ENCODE measurements around the gene LPXN. TPM values are rescaled to one million over a fixed set of nuclear protein-coding genes. Genes with fewer than 3 reads are reported as not detected.

LPXN gene
- total RNA-seq, 3 donors from 2014 or later = 9.2 to 21.9 (median 18.3) TPM

- TF ChIP-seq POLR2A (IDR thresholded peaks at IDR 0.05) (no peak), POLR2AphosphoS5 (IDR thresholded peaks at IDR 0.05) (no peak), CTCF (IDR thresholded peaks at IDR 0.05) (no peak)
- H3K4me3 ChIP-seq = no peak overlapping the region
Observed at GRCh38 chr11:58508814-58509213, 66.8 kb downstream of the LPXN start.

GRCh38 chr11:58508005-58508404 lies 67.7 kb downstream of the LPXN start, which contains the start of gene OR5B21:
Gene OR5B21, minus strand, starts transcription at chr11:58508105. Its CDS starts 0 bp downstream, at chr11:58508105.
- Histone ChIP-seq H3K27me3 (no peaks in the 10 kb centered on the region), H3K4me1 (no peaks in the 10 kb centered on the region), H3K4me3 (no peak within 1 kb of the TSS), H3K27ac (no peak within 1 kb of the TSS), H3K9me3 (no peaks in the 10 kb centered on the region), H3K36me3 (no peaks in the 10 kb centered on the region)
- no peak for DNase-seq (ENCODE audit: low spot score in 2 of 2)
- no peak for TF ChIP-seq POLR2AphosphoS5 (IDR thresholded peaks at IDR 0.05)
- no peak for TF ChIP-seq CTCF (IDR thresholded peaks at IDR 0.05)
- no peak for TF ChIP-seq POLR2A (IDR thresholded peaks at IDR 0.05)
- intact Hi-C loops (cut with DNase I; ENCODE audit: low total_unique reads) = no loop called here

More at GRCh38 chr11:58508814-58509213, 66.8 kb downstream of the LPXN start:
- H3K27me3 ChIP-seq = no peaks in the 10 kb centered on the region
- H3K9me3 ChIP-seq = no peaks in the 10 kb centered on the region
- intact Hi-C loops (cut with DNase I; ENCODE audit: low total_unique reads) = no loop called here
- DNase-seq (ENCODE audit: low spot score in 2 of 2) = no peak
- no peaks in the 10 kb centered on the region for H3K36me3 ChIP-seq
- no peak overlapping the region for H3K27ac ChIP-seq
- no peaks in the 10 kb centered on the region for H3K4me1 ChIP-seq

- no peak for DNase-seq (ENCODE audit: low spot score in 2 of 2)
- H3K36me3 ChIP-seq = no peaks in the 10 kb centered on the region
- no peak overlapping the region for H3K27ac ChIP-seq
- no peaks in the 10 kb centered on the region for H3K27me3 ChIP-seq
- intact Hi-C loops (cut with DNase I; ENCODE audit: low total_unique reads) = no loop called here
- no peak overlapping the region for H3K4me3 ChIP-seq
- no peaks in the 10 kb centered on the region for H3K9me3 ChIP-seq
- no peaks in the 10 kb centered on the region for H3K4me1 ChIP-seq
- no peak for TF ChIP-seq POLR2AphosphoS5 (IDR thresholded peaks at IDR 0.05)
Observed at GRCh38 chr11:58507355-58507754, 68.3 kb downstream of the LPXN start.

GRCh38 chr11:58506935-58507334 lies 68.7 kb downstream of the LPXN start:
- Histone ChIP-seq H3K36me3 (no peaks in the 10 kb centered on the region), H3K27ac (no peak overlapping the region), H3K27me3 (no peaks in the 10 kb centered on the region), H3K4me1 (no peaks in the 10 kb centered on the region), H3K9me3 (no peaks in the 10 kb centered on the region), H3K4me3 (no peak overlapping the region)
- no peak for DNase-seq (ENCODE audit: low spot score in 2 of 2)
- intact Hi-C loops (cut with DNase I; ENCODE audit: low total_unique reads) = no loop called here
- TF ChIP-seq POLR2AphosphoS5 (IDR thresholded peaks at IDR 0.05) = no peak

GRCh38 chr11:58505849-58506248 lies 69.8 kb downstream of the LPXN start:
- no peaks in the 10 kb centered on the region for H3K27me3 ChIP-seq

GRCh38 chr11:58504232-58504631 lies 71.4 kb downstream of the LPXN start:
- Histone ChIP-seq H3K36me3 (no peaks in the 10 kb centered on the region), H3K27ac (no peak overlapping the region), H3K4me3 (no peak overlapping the region), H3K4me1 (no peaks in the 10 kb centered on the region), H3K9me3 (no peaks in the 10 kb centered on the region), H3K27me3 (no peaks in the 10 kb centered on the region)
- intact Hi-C loops (cut with DNase I; ENCODE audit: low total_unique reads) = no loop called here
- no peak for TF ChIP-seq POLR2AphosphoS5 (IDR thresholded peaks at IDR 0.05)
- no peak for TF ChIP-seq POLR2A (IDR thresholded peaks at IDR 0.05)
- TF ChIP-seq CTCF (IDR thresholded peaks at IDR 0.05) = no peak
- DNase-seq (ENCODE audit: low spot score in 2 of 2) = no peak

More at GRCh38 chr11:58505849-58506248, 69.8 kb downstream of the LPXN start:
- TF ChIP-seq CTCF (IDR thresholded peaks at IDR 0.05) = no peak
- TF ChIP-seq POLR2AphosphoS5 (IDR thresholded peaks at IDR 0.05) = no peak
- TF ChIP-seq POLR2A (IDR thresholded peaks at IDR 0.05) = no peak
- H3K9me3 ChIP-seq = no peaks in the 10 kb centered on the region
- H3K36me3 ChIP-seq = no peaks in the 10 kb centered on the region
- H3K4me1 ChIP-seq = no peaks in the 10 kb centered on the region
- intact Hi-C loops (cut with DNase I; ENCODE audit: low total_unique reads) = no loop called here
- H3K4me3 ChIP-seq = no peak overlapping the region
- no peak for DNase-seq (ENCODE audit: low spot score in 2 of 2)
- no peak overlapping the region for H3K27ac ChIP-seq
